HepG2 (cell line): ENCODE measurements around the gene SGPL1. TPM values are rescaled to one million over a fixed set of nuclear protein-coding genes. Genes with fewer than 3 reads are reported as not detected.

Experiments used
- ATAC-seq: fragments of 200-7000 bp; cut with Tn5 transposase; 3 replicates; pipeline ENCODE4 v1.9.1; 2020; ENCODE audit warnings: mild to moderate bottlenecking, moderate library complexity
- BruUV-seq: library from RNA; stranded (reverse); fragments of 400-500 nt; replicated peaks from 2 replicates; lab custom pipeline; 2021; lab: Mats Ljungman, UMichigan
- CTCF ChIA-PET: fragments of 300-600 bp; formaldehyde crosslinking; extraction: SDS; loops from one replicate; lab custom pipeline; 2021; ENCODE audit warnings: low total read pairs, inconsistent platforms, low intra/inter-chr PET ratio; lab: Yijun Ruan, JAX
- POLR2A ChIA-PET: fragments of 350-600 bp; sonication (Branson Sonifier 250); formaldehyde crosslinking; loops from one replicate; lab custom pipeline; 2020; ENCODE audit warnings: antibody characterized with exemption, inconsistent platforms; lab: Yijun Ruan, JAX
- DNase-seq: peaks from one replicate; pipeline ENCODE4 v3.0.0-alpha.2; 2015; ENCODE audit warnings: low spot score
- FAIRE-seq: peaks from 3 replicates; lab custom pipeline; 2011; peaks lifted over from hg19 to GRCh38; lab: Jason Lieb, UNC
- H2AFZ ChIP-seq: one replicate; pipeline ENCODE4 v1.6.1; 2011; ENCODE audit warnings: low read length, inconsistent platforms
- H3K27ac ChIP-seq: fragments of 300-600 bp; 3 replicates; pipeline ENCODE4 v1.8.0; 2011; ENCODE audit warnings: mixed run types, mild to moderate bottlenecking, mixed read lengths, low read length, inconsistent platforms; ENCODE audit not compliant: insufficient read depth; ENCODE audit errors: extremely low read length
- H3K27me3 ChIP-seq, 2 experiments: fragments of 200-600 bp in 1 of 2; 2 replicates in 1 of 2; 3 replicates in 1 of 2; pipeline versions ENCODE4 v1.6.0 to v1.8.0; 2011; ENCODE audit warnings: low read length in 2 of 2, mild to moderate bottlenecking in 2 of 2, moderate library complexity in 2 of 2, inconsistent platforms in 1 of 2; ENCODE audit not compliant: insufficient read depth in 2 of 2, control insufficient read depth in 1 of 2
- H3K36me3 ChIP-seq, 2 experiments: fragments of 200-600 bp in 1 of 2; replicated peaks in 1 of 2; 2 replicates in 1 of 2; 3 replicates in 1 of 2; pipeline versions ENCODE4 v1.5.1 to v1.8.0; 2011; ENCODE audit warnings: low read length in 2 of 2, inconsistent platforms in 1 of 2; ENCODE audit not compliant: insufficient read depth in 2 of 2, control insufficient read depth in 1 of 2
- H3K4me1 ChIP-seq: 2 replicates; pipeline ENCODE4 v1.5.1; 2012; ENCODE audit warnings: low read length, inconsistent platforms; ENCODE audit not compliant: insufficient read depth
- H3K4me2 ChIP-seq: 2 replicates; pipeline ENCODE4 v1.6.0; 2011; ENCODE audit warnings: low read depth, low read length, inconsistent platforms
- H3K4me3 ChIP-seq, 3 experiments: fragments of 200-600 bp in 1 of 3; sonication (generic), shearing (Covaris generic) in 1 of 3; replicated peaks in 1 of 3; 2 replicates each; pipeline ENCODE4 v1.5.1; 2011 to 2016; ENCODE audit warnings: low read length in 3 of 3, inconsistent platforms in 2 of 3, low read depth in 2 of 3, mild to moderate bottlenecking in 2 of 3, control low read depth in 1 of 3, mixed read lengths in 1 of 3; ENCODE audit not compliant: insufficient read depth in 1 of 3
- H3K79me2 ChIP-seq: one replicate; pipeline ENCODE4 v1.6.1; 2011; ENCODE audit warnings: low read length, inconsistent platforms; ENCODE audit not compliant: insufficient read depth
- H3K9ac ChIP-seq: 2 replicates; pipeline ENCODE4 v1.6.0; 2011; ENCODE audit warnings: mild to moderate bottlenecking, low read depth, low read length, inconsistent platforms; ENCODE audit not compliant: insufficient read depth
- H3K9me3 ChIP-seq: 2 replicates; pipeline ENCODE4 v1.5.1; 2012; ENCODE audit warnings: mild to moderate bottlenecking, low read length
- H4K20me1 ChIP-seq: 2 replicates; pipeline ENCODE4 v1.6.0; 2011; ENCODE audit warnings: inconsistent platforms, mild to moderate bottlenecking, low read length, moderate library complexity; ENCODE audit not compliant: insufficient read depth
- DPF2 ChIP-seq: sonication (generic); formaldehyde crosslinking; IDR thresholded peaks from 2 replicates; pipeline ENCODE4 v1.4.0; 2020; ENCODE audit warnings: mild to moderate bottlenecking, low read depth, missing genetic modification reagents, borderline replicate concordance
- ERF ChIP-seq: IDR thresholded peaks from 2 replicates; pipeline ENCODE4 v1.6.1; 2018; ENCODE audit warnings: missing biosample characterization, missing genetic modification reagents
- GMEB2 ChIP-seq: IDR thresholded peaks from 2 replicates; pipeline ENCODE4 v1.6.1; 2016; ENCODE audit warnings: missing biosample characterization, missing genetic modification reagents, low read depth
- HCFC1 ChIP-seq: fragments of 150-350 bp; IDR thresholded peaks from 2 replicates; pipeline ENCODE4 v1.6.1; 2014; ENCODE audit warnings: low read depth, low read length
- JARID2 ChIP-seq: sonication (generic); formaldehyde crosslinking; IDR thresholded peaks from 2 replicates; pipeline ENCODE4 v1.8.1; 2023; ENCODE audit warnings: missing genetic modification reagents, inconsistent platforms; ENCODE audit not compliant: insufficient replicate concordance
- PHF21A ChIP-seq: sonication (generic); formaldehyde crosslinking; IDR thresholded peaks from 2 replicates; pipeline ENCODE4 v1.5.0; 2020; ENCODE audit warnings: mild to moderate bottlenecking, missing genetic modification reagents
- TMF1 ChIP-seq: sonication (generic); formaldehyde crosslinking; IDR thresholded peaks from 2 replicates; pipeline ENCODE4 v1.8.1; 2022; ENCODE audit warnings: low read depth, missing genetic modification reagents
- TOPORS ChIP-seq: sonication (generic); formaldehyde crosslinking; IDR thresholded peaks from 2 replicates; pipeline ENCODE4 v1.8.0; 2023; ENCODE audit warnings: mild to moderate bottlenecking, missing genetic modification reagents
- XBP1 ChIP-seq: sonication (generic); formaldehyde crosslinking; IDR thresholded peaks from 2 replicates; pipeline ENCODE4 v1.5.0; 2020; ENCODE audit warnings: missing genetic modification reagents
- ZBTB20 ChIP-seq: sonication (generic); formaldehyde crosslinking; IDR thresholded peaks from 2 replicates; pipeline ENCODE4 v1.8.1; 2023; ENCODE audit warnings: missing genetic modification reagents, low read depth, mild to moderate bottlenecking, borderline replicate concordance
- ZNF329 ChIP-seq: sonication (generic); formaldehyde crosslinking; IDR thresholded peaks from 2 replicates; pipeline ENCODE4 v1.9.0; 2021; ENCODE audit warnings: low read depth, mild to moderate bottlenecking, missing genetic modification reagents
- ZNF597 ChIP-seq: sonication (generic); formaldehyde crosslinking; IDR thresholded peaks from 2 replicates; pipeline ENCODE4 v1.5.0; 2020; ENCODE audit warnings: missing genetic modification reagents
- ZNF687 ChIP-seq: sonication (generic); formaldehyde crosslinking; IDR thresholded peaks from 2 replicates; pipeline ENCODE4 v1.5.1; 2020; ENCODE audit warnings: mild to moderate bottlenecking, missing genetic modification reagents, moderate library complexity
- ZNF782 ChIP-seq: sonication (generic); formaldehyde crosslinking; IDR thresholded peaks from 2 replicates; pipeline ENCODE4 v1.4.0; 2020; ENCODE audit warnings: missing genetic modification reagents, mild to moderate bottlenecking, borderline replicate concordance
- ZSCAN21 ChIP-seq: sonication (generic); formaldehyde crosslinking; IDR thresholded peaks from 2 replicates; pipeline ENCODE4 v1.8.0; 2022; ENCODE audit warnings: mild to moderate bottlenecking, missing genetic modification reagents, moderate library complexity, borderline replicate concordance
- WGBS: methylation state at CpG from one replicate; pipeline ENCODE4 v1.1.6; 2017; ENCODE audit warnings: low lambda C conversion rate; 5-methylcytosine and 5-hydroxymethylcytosine counted together
- in situ Hi-C: cut with HindIII; loops from 2 replicates; pipeline ENCODE4 v1.10.0; 2017; ENCODE audit warnings: low pct_unique_long_range_greater_than_20kb; ENCODE audit not compliant: extremely low pct_ligation_motif_present
- intact Hi-C: fragments of 100-400 bp; cut with micrococcal nuclease; formaldehyde crosslinking; loops from one replicate; pipeline ENCODE4 v1.10.0; 2022; ENCODE audit not compliant: unreplicated experiment
- polyA plus RNA-seq, 8 experiments: library from polyadenylated mRNA; depleted of rRNA in 3 of 8; stranded (reverse) in 7 of 8; unstranded in 1 of 8; fragments of >200 nt; fragmentation: Illumina TruSeq in 4 of 8; extraction: Trizol in 4 of 8; gene quantifications; 2 replicates each; pipeline versions ENCODE4 v1.2.1 to v1.2.3, GENCODE V29; 2011 to 2016; ENCODE audit warnings: low read depth in 4 of 8, missing spikeins in 1 of 8, mixed read lengths in 1 of 8; ENCODE audit not compliant: insufficient read depth in 1 of 8
- total RNA-seq, 5 experiments: library from RNA; depleted of rRNA; stranded (reverse); fragments of >200 nt; fragmentation: Illumina TruSeq; extraction: Trizol; gene quantifications; 2 replicates each; pipeline ENCODE4 v1.2.3, GENCODE V29; 2016; ENCODE audit warnings: low read depth in 1 of 5

Gene SGPL1
- total and polyA plus RNA-seq, 2 of the 13 experiments (the other 11 are each of a cell fraction or from before 2014, with no cell fraction given): 17.6 to 25.0 TPM

- in situ Hi-C loops (loop anchor here (5.0 kb wide), 1 partner anchor 66 kb away; no protein-coding TSS in a partner anchor), intact Hi-C loops (loop anchor here (2.0 kb wide), 1 partner anchor 36 kb away; no protein-coding TSS in a partner anchor)
- H3K4me3 ChIP-seq: peak overlapping the region; percentile 78 to 92 (median 92)
- peak overlapping the region; percentile 83 for H3K4me2 ChIP-seq
- ATAC-seq (peak; percentile 80), DNase-seq (peak; percentile 74), FAIRE-seq (peak; percentile 56)
- H3K4me1 ChIP-seq: peaks cover 29% of the 10 kb centered on the region
- BruUV-seq: no TSS peak
- H3K9me3 ChIP-seq: no peaks in the 10 kb centered on the region
- peak overlapping the region; percentile 48 for H2AFZ ChIP-seq
- H3K27ac ChIP-seq: peak overlapping the region; percentile 72
- ChIA-PET POLR2A (interaction anchor here (1.4 kb wide), 1 partner anchor 24 kb away, joined by 3 read pairs; no protein-coding TSS in a partner anchor), CTCF (interaction anchor here (3.8 kb wide), 1 partner anchor 64 kb away, joined by 50 read pairs; no protein-coding TSS in a partner anchor)
- peaks cover 0 to 14% of the 10 kb centered on the region in 2 experiments; a peak in 1 of 5 replicates for H3K36me3 ChIP-seq
- H3K27me3 ChIP-seq: no peaks in the 10 kb centered on the region; a peak in 1 of 5 replicates
- H3K9ac ChIP-seq: peak overlapping the region; percentile 74
- 0% methylated on average over 4 of the region's 43 CpGs for WGBS
- peaks cover 6% of the 10 kb centered on the region for H3K79me2 ChIP-seq
- no peaks in the 10 kb centered on the region for H4K20me1 ChIP-seq
- no peak for TF ChIP-seq GMEB2
- TF ChIP-seq ERF (CRISPR knock-in tag): no peak
- no peak for TF ChIP-seq XBP1 (CRISPR knock-in tag)
- no peak for TF ChIP-seq TOPORS (CRISPR knock-in tag)
- TF ChIP-seq ZSCAN21 (CRISPR knock-in tag): no peak
- TF ChIP-seq DPF2 (CRISPR knock-in tag): no peak
- TF ChIP-seq ZNF329 (CRISPR knock-in tag): no peak
- TF ChIP-seq ZNF782 (CRISPR knock-in tag): 0 out of 2 replicates have a peak, but pooled peaks have one; percentile 26
- TF ChIP-seq ZNF687: peak; percentile 27; the same call in 1 of the 2 replicates
- no peak for TF ChIP-seq JARID2 (CRISPR knock-in tag)
- peak; percentile 58; the same call in 1 of the 2 replicates for TF ChIP-seq PHF21A (CRISPR knock-in tag)
- TF ChIP-seq ZNF597: no peak
- TF ChIP-seq ZBTB20 (CRISPR knock-in tag): no peak
- TF ChIP-seq TMF1 (CRISPR knock-in tag): no peak
- TF ChIP-seq HCFC1: no peak
These were observed 609 bp downstream of the SGPL1 start for GRCh38 chr10:70816220-70816894.
